ENCODE data around the gene NALCN.

Gene NALCN

GRCh38 chr13:101115762-101116171 is 300.5 kb downstream of the NALCN start:
- ChIA-PET CTCF (no interaction called here), POLR2A (no interaction called here)
- DNase-seq (ENCODE audit: extremely low spot score) = no peak
- no peak for TF ChIP-seq BHLHE40 (IDR thresholded peaks at IDR 0.05; ENCODE audit: borderline replicate concordance)
- no peak for TF ChIP-seq HDGF (IDR thresholded peaks at IDR 0.05; ENCODE audit: borderline replicate concordance)
- no peak for TF ChIP-seq ARNT (IDR thresholded peaks at IDR 0.05)
- no peak for TF ChIP-seq LEF1 (IDR thresholded peaks at IDR 0.05; ENCODE audit: borderline replicate concordance)
- no peak for TF ChIP-seq TARDBP (IDR thresholded peaks at IDR 0.05)
- TF ChIP-seq CTBP1 (IDR thresholded peaks at IDR 0.05; ENCODE audit: borderline replicate concordance) = no peak
- no peak for TF ChIP-seq ELF4 (IDR thresholded peaks at IDR 0.05)
- no peak for TF ChIP-seq PKNOX1 (IDR thresholded peaks at IDR 0.05)
- TF ChIP-seq L3MBTL2 (conservative IDR thresholded peaks at IDR 0.05) = no peak
- TF ChIP-seq FOXK2 (IDR thresholded peaks at IDR 0.05) = no peak
- no peak for TF ChIP-seq SUZ12 (IDR thresholded peaks at IDR 0.05)
- no peak for TF ChIP-seq FOXA1 (IDR thresholded peaks at IDR 0.05)
- TF ChIP-seq NFRKB (IDR thresholded peaks at IDR 0.05) = no peak
- TF ChIP-seq FOXM1 (IDR thresholded peaks at IDR 0.05; ENCODE audit: borderline replicate concordance) = no peak
- no peak for TF ChIP-seq SP1 (IDR thresholded peaks at IDR 0.05)
- no peak for TF ChIP-seq ZNF384 (IDR thresholded peaks at IDR 0.05)

GRCh38 chr13:101111894-101112293 is 304.4 kb downstream of the NALCN start:
- no peak for DNase-seq (ENCODE audit: extremely low spot score)
- CTCF ChIA-PET = no interaction called here
- POLR2A ChIA-PET = no interaction called here
- no peak for TF ChIP-seq FOXA1 (IDR thresholded peaks at IDR 0.05)
- no peak for TF ChIP-seq ELF4 (IDR thresholded peaks at IDR 0.05)
- no peak for TF ChIP-seq L3MBTL2 (conservative IDR thresholded peaks at IDR 0.05)
- no peak for TF ChIP-seq SP1 (IDR thresholded peaks at IDR 0.05)
- TF ChIP-seq LEF1 (IDR thresholded peaks at IDR 0.05; ENCODE audit: borderline replicate concordance) = no peak
- TF ChIP-seq ARNT (IDR thresholded peaks at IDR 0.05) = no peak
- no peak for TF ChIP-seq SUZ12 (IDR thresholded peaks at IDR 0.05)
- no peak for TF ChIP-seq FOXM1 (IDR thresholded peaks at IDR 0.05; ENCODE audit: borderline replicate concordance)
- TF ChIP-seq ZNF384 (IDR thresholded peaks at IDR 0.05) = no peak
- no peak for TF ChIP-seq PKNOX1 (IDR thresholded peaks at IDR 0.05)
- no peak for TF ChIP-seq CTBP1 (IDR thresholded peaks at IDR 0.05; ENCODE audit: borderline replicate concordance)
- no peak for TF ChIP-seq TARDBP (IDR thresholded peaks at IDR 0.05)

GRCh38 chr13:101109005-101109404 is 307.3 kb downstream of the NALCN start:
- CTCF ChIA-PET = no interaction called here
- POLR2A ChIA-PET = no interaction called here
- TF ChIP-seq NFRKB (IDR thresholded peaks at IDR 0.05) (no peak), FOXM1 (IDR thresholded peaks at IDR 0.05; ENCODE audit: borderline replicate concordance) (no peak), ELF4 (IDR thresholded peaks at IDR 0.05) (no peak), ZNF384 (IDR thresholded peaks at IDR 0.05) (no peak), PKNOX1 (IDR thresholded peaks at IDR 0.05) (no peak), FOXA1 (IDR thresholded peaks at IDR 0.05) (no peak), LEF1 (IDR thresholded peaks at IDR 0.05; ENCODE audit: borderline replicate concordance) (no peak), L3MBTL2 (conservative IDR thresholded peaks at IDR 0.05) (no peak), SUZ12 (IDR thresholded peaks at IDR 0.05) (no peak), BHLHE40 (IDR thresholded peaks at IDR 0.05; ENCODE audit: borderline replicate concordance) (no peak), TARDBP (IDR thresholded peaks at IDR 0.05) (no peak), HDGF (IDR thresholded peaks at IDR 0.05; ENCODE audit: borderline replicate concordance) (no peak), SP1 (IDR thresholded peaks at IDR 0.05) (no peak), ARNT (IDR thresholded peaks at IDR 0.05) (no peak)

GRCh38 chr13:101098873-101099272 is 317.4 kb downstream of the NALCN start:
- no peak for TF ChIP-seq SUZ12 (IDR thresholded peaks at IDR 0.05)
- TF ChIP-seq SP1 (IDR thresholded peaks at IDR 0.05) = no peak
- TF ChIP-seq PKNOX1 (IDR thresholded peaks at IDR 0.05) = no peak
- no peak for TF ChIP-seq FOXK2 (IDR thresholded peaks at IDR 0.05)
- TF ChIP-seq FOXM1 (IDR thresholded peaks at IDR 0.05; ENCODE audit: borderline replicate concordance) = no peak
- TF ChIP-seq TARDBP (IDR thresholded peaks at IDR 0.05) = no peak
- no peak for TF ChIP-seq CTBP1 (IDR thresholded peaks at IDR 0.05; ENCODE audit: borderline replicate concordance)
- TF ChIP-seq L3MBTL2 (conservative IDR thresholded peaks at IDR 0.05) = no peak
- no peak for TF ChIP-seq ARNT (IDR thresholded peaks at IDR 0.05)
- TF ChIP-seq NFRKB (IDR thresholded peaks at IDR 0.05) = no peak
- TF ChIP-seq BHLHE40 (IDR thresholded peaks at IDR 0.05; ENCODE audit: borderline replicate concordance) = no peak
- TF ChIP-seq ZNF384 (IDR thresholded peaks at IDR 0.05) = no peak
- TF ChIP-seq FOXA1 (IDR thresholded peaks at IDR 0.05) = no peak
- no peak for TF ChIP-seq LEF1 (IDR thresholded peaks at IDR 0.05; ENCODE audit: borderline replicate concordance)
- TF ChIP-seq ELF4 (IDR thresholded peaks at IDR 0.05) = no peak
- TF ChIP-seq HDGF (IDR thresholded peaks at IDR 0.05; ENCODE audit: borderline replicate concordance) = no peak
- POLR2A ChIA-PET = no interaction called here
- CTCF ChIA-PET = no interaction called here

More at GRCh38 chr13:101109005-101109404, 307.3 kb downstream of the NALCN start:
- DNase-seq (ENCODE audit: extremely low spot score) = no peak

GRCh38 chr13:101092985-101093384 is 323.3 kb downstream of the NALCN start:
- TF ChIP-seq NFRKB (IDR thresholded peaks at IDR 0.05) (no peak), BHLHE40 (IDR thresholded peaks at IDR 0.05; ENCODE audit: borderline replicate concordance) (no peak), TARDBP (IDR thresholded peaks at IDR 0.05) (no peak), LEF1 (IDR thresholded peaks at IDR 0.05; ENCODE audit: borderline replicate concordance) (no peak), SUZ12 (IDR thresholded peaks at IDR 0.05) (no peak), FOXM1 (IDR thresholded peaks at IDR 0.05; ENCODE audit: borderline replicate concordance) (no peak), CTBP1 (IDR thresholded peaks at IDR 0.05; ENCODE audit: borderline replicate concordance) (no peak)
- CTCF ChIA-PET = no interaction called here
- POLR2A ChIA-PET = no interaction called here
- no peak for DNase-seq (ENCODE audit: extremely low spot score)

More at GRCh38 chr13:101098873-101099272, 317.4 kb downstream of the NALCN start:
- DNase-seq (ENCODE audit: extremely low spot score) = no peak

Measured in HEK293T (cell line).